Prostate gland (tissue), 2 donors: ENCODE results near the gene ZNF655.

Source experiments
- CTCF ChIP-seq, 4 experiments: fragments of 200-600 bp in 2 of 4; fragments of 450-650 bp in 2 of 4; sonication (generic) in 2 of 4; IDR thresholded peaks; 1 replicate in 3 of 4; 2 replicates in 1 of 4; pipeline ENCODE4 v1.5.1; 2016 to 2019; ENCODE audit warnings: antibody characterized with exemption in 4 of 4, mild to moderate bottlenecking in 2 of 4, moderate library complexity in 2 of 4
- POLR2A ChIP-seq: fragments of 450-650 bp; IDR thresholded peaks from one replicate; pipeline ENCODE4 v1.6.1; 2016; ENCODE audit warnings: antibody characterized with exemption, mild to moderate bottlenecking
- POLR2AphosphoS5 ChIP-seq: sonication (generic); formaldehyde crosslinking; IDR thresholded peaks from one replicate; pipeline ENCODE4 v1.6.1; 2017; ENCODE audit warnings: antibody characterized with exemption

GRCh38 chr7:99599836-99600235 is 41.4 kb downstream of the ZNF655 start:
- TF ChIP-seq POLR2AphosphoS5 (no peak), CTCF (IDR thresholded peaks at IDR 0.05) (no peak), POLR2A (no peak)
